Middle frontal gyrus (tissue), 1 donor: ENCODE data around the gene FAM153A.
"Not testable (repeated sequence)": the region's sequence is repeated elsewhere in the genome, so short reads cannot be mapped to it uniquely, and the experiment has no call there.

Experiments used
- DNase-seq: peaks from one replicate; pipeline ENCODE4 v3.0.0-alpha.2; 2015; ENCODE audit warnings: low spot score; ENCODE audit errors: extremely low spot score

FAM153A gene

DNA sequence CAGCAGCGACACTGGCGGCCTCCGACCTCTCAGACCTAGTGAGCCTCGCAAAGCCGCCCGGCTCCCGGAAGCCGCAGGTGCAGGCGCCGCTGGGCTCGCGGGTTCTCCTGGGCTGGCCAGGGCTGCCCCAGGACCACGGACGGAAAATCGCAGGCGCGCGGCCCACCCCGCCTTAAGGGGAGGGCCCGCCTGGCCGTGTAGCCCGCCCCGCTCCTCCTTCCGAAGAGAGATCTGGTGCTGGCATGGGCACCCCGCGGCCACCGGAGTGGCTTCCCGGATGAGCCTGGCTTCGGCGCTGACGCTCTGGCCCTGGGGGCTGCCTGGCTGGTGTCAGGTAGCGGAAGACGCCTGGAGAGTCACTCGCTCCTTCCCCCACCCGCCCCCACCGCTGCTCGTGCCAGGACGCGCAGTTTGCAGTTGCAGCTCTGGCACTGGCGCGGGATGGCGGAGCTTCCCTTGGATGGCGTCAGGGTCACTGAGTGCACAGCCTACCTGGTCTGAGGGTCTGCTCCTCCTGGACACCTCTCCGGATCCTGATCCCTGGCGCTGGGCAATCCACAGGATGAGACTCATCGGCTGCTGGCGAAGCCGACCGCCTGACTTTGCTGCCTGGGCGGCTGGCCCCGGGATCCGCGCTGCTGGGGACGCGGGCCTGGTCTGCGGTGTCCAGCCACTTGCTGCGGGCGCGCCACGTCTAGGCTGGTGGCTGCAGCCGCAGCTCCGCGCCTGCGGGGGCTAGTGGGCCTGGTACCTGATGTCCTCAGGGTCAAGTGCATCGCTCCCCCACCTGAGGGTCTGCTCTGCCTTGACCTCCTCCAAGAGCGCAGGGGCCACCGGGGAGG lies at the start of gene FAM153A:
Gene FAM153A, minus strand, starts transcription at position 108 of the 842 bp plus-strand sequence.
- not testable (repeated sequence) for DNase-seq

DNA sequence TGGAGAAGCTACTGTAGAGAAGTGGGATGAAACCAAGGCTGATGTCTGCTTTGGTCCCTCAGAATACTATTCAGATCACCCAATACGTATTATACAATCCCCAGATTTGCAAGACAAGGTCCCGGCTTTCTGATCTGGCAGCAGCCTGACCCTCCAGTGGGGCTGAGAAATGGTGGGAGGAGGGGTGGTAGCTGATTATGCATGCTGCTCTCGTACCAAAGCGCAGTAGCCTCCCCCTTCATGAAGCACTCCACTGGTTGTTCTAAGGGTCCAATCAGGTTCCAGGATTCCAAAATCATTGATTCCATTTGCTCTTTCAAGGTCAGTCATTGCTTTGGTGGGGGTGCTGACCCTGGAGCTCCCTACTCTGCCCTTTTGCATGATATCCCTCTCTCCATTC lies 49.6 kb upstream of the FAM153A start:
- not testable (repeated sequence) for DNase-seq

DNA sequence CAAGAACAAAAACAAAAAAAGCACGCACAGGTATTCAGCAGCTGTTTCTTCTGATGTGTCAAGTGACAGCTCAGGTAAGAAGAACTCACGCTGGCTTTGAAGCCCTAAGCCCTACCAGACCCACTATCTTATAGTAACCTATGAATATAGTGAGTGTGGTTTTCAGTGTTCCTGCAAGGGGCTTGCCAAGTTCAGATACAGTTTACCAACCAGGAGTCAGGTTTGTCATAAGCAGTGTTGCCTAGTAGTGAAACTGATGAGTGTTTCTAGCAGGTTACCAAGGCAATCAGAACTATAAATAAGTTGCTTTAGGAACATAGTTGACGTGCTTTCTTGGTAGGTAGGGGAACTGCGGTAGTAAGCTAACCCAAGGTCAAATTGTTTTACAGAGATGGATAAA lies 43.4 kb upstream of the FAM153A start:
- not testable (repeated sequence) for DNase-seq

DNA sequence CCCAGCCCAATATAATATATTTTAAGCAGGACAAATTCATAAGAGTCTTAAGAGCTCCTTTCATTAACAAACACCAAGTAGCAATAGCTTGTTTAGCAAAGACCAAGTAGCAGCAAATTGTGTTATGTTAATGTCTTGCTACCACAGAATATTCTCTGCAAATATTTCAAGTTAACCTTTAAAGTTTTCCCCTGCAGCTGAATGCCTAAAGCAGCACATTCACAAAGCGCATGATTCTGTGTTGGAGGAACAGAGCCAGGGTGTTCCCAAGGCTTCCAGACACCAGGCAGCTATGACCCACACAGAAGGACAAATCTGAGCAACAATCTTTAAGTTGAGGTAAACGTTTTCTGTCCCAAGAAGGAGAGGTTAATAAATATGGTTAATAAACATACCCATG lies 42.1 kb upstream of the FAM153A start:
- DNase-seq, result not testable (repeated sequence)

DNA sequence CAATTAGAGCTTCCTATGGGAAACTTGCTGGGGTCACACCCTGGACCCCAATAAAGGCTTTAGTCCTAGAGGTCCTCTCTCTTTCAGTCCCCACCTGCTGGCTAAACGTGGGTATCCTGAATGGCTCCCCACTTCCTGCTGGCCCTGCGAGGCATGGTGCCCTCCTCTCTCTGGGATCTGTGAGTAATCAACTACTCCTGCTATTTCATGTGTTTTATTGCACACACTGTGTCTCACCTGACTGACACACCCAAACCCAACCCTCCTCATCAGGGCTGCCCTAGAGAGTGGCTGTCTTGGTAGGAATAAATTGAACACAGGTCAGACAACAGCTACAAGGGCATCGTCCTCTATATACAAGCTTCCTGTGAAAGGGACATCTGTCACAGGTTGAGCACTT lies 39.8 kb upstream of the FAM153A start:
- not testable (repeated sequence) for DNase-seq

DNA sequence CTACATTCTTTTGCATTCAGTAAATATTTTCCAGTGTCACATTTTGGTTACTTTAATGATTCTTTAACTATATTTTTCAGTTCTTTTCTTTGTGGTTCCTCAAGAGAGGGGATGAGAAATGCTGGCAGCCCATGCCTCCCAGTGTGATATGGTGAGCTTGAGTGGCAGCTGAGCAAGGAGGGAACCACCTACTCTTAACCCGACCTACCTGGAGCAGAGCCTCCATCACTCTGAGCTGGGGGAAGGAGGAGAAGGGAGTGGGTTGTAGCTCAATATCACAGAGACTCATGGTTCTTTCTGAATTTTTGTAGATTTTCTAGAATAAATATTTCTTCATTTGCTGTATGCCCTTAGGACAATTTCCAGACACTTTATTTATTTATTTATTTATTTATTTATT lies 37.0 kb upstream of the FAM153A start:
- DNase-seq, result not testable (repeated sequence)

DNA sequence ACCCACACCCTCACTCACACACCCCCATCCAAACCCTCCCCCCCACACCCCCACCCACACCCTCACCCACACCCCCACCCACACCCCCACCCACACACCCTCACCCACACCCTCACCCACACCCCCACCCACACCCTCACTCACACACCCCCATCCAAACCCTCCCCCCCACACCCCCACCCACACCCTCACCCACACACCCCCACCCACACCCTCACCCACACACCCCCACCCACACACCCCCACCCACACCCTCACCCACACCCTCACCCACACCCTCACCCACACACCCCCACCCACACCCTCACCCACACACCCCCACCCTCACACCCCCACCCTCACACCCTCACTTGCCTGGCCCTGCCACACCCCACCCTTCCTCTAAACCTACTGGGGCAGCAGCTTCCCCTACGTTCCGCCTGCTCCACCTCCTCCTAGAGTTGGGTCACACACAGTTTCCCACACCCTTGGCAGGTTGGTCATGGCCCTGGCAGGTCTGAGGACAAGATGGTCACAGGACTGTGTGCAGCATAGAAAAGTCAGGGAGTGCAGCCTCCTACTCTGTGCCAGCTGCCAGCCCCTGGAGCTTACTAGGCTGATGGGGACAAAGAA lies 30.2 kb upstream of the FAM153A start:
- DNase-seq, result not testable (repeated sequence)

DNA sequence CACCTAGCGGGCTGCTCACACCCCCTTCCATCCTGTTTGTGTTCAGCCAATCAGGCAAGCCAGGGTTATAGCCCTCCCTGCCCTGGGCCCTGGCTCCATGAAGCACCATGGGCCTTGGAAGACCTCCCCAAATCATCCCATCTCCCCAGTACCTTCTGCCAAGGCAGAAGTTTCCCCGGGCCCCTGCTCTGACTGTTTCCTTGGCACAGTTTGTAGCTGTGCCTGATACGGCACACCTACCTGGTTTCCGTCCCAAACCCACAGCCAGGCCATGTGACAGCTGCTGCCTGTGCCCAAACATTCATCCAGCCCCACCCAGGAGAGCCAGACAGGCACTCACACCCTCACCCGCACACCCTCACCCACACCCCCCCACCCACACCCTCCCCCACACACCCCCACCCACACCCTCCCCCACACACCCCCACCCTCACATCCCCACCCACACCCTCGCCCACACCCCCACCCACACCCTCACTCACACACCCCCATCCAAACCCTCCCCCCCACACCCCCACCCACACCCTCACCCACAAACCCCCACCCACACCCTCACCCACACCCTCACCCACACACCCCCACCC lies 29.6 kb upstream of the FAM153A start:
- not testable (repeated sequence) for DNase-seq

DNA sequence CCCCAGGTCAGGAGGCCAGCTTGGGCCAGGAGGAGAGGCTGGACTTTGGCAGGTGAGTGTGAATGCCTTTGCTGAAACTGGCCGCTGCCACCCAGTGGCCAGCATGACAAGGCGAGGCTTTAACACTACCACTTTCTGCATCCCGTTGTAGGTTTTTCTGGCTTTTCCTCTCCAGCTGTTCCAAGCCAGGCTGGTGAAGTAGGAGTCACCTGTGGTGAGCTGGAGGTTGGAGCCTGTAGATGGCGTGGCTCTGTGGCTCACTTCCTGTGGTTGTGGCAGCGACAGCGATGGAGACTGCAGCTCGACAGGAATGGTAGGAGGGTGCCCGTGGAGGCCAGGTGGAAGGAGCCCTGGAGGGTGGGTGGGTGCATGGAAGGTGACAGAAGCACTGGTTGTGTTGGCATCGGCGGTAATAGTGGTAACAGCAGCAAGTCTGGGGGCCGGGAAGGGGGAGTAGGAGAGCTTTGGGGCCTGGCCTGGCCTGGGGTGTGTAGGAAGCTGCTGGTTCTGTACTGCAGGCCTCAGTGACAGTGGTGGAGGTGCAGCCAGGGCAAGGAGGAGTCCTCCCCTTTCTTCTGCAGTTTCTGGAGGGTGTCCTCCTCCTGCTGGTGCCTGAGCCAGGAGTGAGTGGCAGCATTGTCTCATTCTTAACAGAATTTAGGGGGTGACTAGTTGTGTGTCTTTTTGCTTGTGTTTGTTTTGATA lies 26.7 kb upstream of the FAM153A start:
- DNase-seq, result not testable (repeated sequence)

DNA sequence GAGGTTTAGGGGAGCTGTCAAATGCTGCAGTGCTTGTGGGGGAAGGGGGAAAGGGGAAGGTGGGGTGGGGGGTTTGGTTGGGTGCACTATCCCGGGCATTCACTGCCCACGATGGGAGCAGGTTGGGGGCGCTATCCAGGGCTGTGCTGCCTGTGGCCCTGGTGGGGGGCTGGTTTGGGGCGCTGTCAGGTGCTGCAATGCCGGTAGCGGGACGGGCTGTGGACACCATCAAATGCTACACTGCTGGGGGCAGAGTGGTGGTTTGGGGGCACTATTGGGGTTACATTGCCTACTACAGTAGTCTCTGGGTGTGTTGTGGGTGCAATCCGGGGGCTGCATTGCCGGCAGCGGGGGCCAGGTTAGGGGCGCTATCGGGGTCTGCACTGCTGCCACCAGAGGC lies 25.7 kb upstream of the FAM153A start:
- not testable (repeated sequence) for DNase-seq

DNA sequence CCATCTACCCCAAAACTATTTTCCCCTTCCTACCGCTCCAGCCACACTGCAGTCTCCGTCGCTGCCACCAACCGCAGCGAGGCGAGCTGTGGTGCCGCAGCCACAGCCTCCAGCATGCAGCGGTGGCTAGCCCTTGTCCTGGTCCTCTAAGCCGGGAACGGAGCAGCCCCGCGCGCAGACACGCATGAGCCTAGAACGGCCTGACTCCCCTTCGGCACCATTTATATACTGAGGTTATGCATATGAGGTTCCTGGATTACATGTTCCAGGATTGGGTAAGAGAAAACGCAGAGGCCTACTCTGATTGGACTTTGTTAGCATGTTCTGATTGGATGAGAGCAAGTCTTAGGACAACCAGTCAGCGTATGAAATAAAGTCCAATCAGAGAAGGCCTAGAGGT lies 24.6 kb upstream of the FAM153A start:
- DNase-seq, result not testable (repeated sequence)

DNA sequence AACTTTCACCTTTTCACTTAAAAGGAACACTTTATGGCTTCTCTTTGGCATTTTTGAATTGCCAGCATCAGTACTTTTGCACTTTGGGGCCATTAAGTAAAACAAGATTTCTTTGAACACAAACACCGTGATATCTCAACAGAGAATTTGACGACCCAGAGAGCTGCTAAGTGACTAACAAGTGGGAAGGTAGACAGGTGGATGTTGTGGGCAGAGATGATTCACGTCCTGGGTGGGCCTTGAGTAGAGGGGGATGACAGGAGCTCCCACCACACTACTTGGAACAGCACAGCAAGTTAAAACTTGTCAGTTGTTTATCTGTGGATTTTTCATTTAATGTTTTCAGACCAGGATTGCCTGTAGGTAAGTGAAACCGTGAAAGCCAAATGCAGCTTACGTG lies 18.7 kb upstream of the FAM153A start:
- not testable (repeated sequence) for DNase-seq

DNA sequence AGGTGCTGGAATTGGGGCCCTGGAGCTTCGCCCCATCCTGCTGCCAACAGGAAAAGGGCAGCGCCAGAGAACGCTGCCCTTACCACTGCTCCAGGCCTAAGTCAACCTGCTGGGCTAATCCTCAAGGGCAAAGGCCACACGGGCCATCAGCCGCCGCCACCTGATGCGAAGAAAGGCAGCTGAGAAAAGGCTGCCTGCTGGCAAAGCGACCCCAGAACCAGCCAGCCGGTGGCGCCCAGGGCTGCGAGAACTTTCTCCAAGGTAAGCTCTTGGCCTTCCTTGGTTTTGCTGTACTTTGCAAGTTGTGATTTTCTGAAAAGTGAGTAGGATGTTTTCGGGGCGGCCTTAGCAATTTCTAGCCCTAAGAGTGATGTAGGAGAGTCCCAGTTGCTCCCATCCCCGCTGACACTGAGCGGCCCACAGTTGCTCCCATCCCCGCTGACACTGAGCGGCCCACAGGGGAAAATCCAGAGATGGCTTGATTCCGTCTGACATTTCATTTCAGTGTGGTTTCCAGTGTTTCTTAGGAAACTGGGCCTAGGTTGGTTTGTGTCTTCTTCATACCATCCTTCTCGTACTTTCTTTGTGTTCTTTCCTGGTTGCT lies 15.6 kb upstream of the FAM153A start:
- not testable (repeated sequence) for DNase-seq

DNA sequence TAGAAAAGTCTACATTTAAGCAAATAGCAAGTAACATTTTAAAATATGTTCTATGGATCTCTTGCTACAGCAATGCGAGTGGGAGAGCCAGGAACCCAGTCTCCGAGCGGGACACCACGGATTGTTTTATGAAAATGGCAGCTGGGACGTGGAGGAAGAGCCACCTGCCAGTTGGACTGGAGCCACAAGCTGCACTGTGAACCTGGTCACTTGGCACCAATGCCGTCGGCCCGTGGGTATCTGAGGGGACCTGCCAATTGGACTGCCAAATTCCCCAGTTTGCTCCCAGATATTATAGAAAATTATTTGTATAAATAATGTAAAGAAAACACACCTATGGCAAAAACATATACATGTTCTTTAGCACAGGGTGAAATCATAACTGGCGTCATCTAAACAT lies 10.6 kb upstream of the FAM153A start:
- DNase-seq, result not testable (repeated sequence)

DNA sequence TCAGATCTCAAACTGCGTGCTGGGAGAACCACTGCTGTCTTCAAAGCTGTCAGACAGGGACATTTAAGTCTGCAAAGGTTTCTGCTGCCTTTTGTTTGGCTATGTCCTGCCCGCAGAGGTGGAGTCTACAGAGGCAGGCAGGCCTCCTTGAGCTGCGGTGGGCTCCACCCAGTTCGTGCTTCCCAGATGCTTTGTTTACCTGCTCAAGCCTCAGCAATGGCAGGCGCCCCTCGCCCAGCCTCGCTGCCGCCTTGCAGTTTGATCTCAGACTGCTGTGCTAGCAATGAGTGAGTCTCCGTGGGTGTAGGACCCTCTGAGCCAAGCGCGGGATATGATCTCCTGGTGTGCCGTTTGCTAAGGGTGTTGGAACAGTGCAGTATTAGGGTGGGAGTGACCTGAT lies 8.9 kb upstream of the FAM153A start:
- not testable (repeated sequence) for DNase-seq

DNA sequence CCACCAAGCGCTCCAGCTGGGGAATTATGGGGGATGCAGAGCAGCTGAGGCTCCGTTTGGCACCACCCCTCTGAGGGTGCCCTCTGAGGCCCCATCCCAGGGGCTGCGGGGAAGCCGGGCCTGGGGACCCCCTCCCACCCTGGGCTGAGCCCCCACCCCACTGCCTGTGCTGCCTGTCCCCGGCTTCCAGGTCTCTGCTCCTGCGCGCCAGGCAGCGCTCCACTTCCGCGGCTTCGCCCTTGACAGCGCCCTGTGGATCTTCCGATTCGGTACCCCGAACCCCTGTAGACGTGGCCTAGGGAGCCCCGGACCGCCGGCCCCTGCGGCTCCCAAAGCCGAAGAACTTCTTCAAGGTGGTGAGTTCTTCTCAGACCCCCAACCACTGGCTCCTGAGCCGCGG lies 530 bp downstream of the FAM153A start:
- not testable (repeated sequence) for DNase-seq

DNA sequence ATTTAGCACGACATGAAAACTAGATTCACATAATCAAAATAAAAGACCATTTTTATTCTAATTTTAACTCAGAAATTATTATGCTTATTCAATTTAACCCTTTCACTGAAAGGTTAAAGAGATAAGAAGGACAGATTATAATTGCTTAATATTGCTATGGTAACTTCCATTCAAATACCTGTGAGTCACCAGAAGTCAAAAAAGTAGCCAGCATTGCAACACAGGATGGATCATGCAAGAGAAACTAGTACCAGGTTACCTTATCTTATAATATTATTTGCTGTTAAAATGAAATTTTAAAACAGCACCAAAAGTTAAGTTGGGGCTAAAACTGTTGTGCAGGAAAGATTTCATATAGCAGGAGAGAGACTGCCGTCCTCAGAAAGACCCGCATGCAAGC lies 11.5 kb downstream of the FAM153A start:
- DNase-seq, result not testable (repeated sequence)

DNA sequence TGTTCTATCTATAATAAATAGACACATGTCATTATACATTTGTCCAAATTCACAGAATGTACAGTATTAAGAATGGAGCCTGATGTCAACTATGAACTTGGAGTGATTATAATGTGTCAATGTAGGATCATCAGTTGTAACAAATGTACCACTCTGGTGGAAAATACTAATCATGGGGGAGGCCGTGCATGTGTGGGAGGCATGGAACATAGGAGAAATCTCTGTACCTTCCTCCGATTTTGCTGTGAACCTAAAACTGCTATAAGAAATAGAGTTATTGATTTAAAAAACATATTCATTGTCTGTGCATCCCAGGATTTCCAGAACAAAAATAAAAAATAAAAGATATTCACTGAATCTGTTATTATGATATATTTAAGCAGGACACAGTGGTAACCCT lies 12.1 kb downstream of the FAM153A start:
- DNase-seq, result not testable (repeated sequence)

DNA sequence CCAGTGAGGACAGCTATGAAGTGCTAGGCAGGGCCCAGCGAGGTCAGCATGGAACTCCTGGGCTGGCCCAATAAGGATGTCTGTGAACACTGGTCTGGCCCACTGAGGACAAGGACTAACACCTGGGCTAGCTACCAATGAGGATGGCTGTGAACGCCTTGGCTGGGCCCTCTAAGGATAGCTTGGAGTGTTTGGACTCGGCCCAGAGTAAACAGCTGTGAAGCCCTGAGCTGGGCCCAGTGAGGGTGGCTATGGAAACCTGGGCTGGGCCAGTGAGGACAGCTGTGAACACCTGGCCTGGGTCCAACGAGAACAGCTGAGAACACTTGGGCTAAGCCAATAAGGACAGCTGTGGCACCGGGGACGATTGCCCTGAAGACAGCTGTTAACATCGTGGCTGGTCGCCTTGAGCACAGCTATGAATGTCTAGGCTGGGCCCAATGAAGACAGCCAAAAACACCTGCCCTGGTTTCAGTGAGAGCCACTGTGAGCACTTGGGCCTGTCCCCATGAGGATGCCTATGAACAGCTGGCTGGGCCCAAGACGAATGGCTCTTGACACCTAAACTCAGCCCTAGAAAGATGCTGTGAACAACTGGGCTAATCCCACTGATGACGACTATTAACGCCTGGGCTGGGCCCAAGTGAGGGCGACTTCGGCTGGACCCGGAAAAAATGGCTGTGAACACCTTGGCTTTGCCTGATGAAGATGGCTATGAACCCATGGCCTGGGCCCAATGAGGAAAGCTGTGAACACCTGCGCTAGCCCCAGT lies 18.8 kb downstream of the FAM153A start:
- not testable (repeated sequence) for DNase-seq

DNA sequence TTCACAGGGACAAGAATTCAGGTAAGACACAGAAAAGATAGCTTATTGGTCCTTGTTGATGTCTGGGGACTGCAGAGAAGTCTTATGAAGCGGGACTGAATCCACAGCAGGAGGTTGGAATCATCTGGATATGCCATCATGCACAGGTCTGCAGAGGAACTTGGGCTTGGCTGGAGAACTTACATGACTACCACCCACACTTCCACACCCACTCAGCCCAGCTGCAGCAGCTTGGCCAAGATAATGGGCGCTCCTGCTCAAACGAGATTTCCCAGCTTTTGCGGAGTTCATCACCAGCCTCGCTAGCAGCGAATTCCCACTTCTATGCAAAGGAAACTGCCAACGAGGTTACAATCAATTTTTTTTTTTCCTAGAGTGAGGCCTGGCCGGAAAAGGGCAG lies 21.7 kb downstream of the FAM153A start:
- DNase-seq, result peak; percentile 2
